GM21619 (cell line): Measurements from ENCODE around the gene HOXC9.

ENCODE experiments used
- ATAC-seq: cut with Tn5 transposase; IDR thresholded peaks from one replicate; pipeline ENCODE4 v1.9.1; 2021; ENCODE audit not compliant: unreplicated experiment

The HOXC9 gene

GRCh38 chr12:54011665-54012532 lies 11.9 kb downstream of the HOXC9 start:
- no peak for ATAC-seq

- ATAC-seq, result no peak
These were observed 12.9 kb downstream of the HOXC9 start for GRCh38 chr12:54012631-54013409.

- ATAC-seq, result no peak
These were observed 14.5 kb downstream of the HOXC9 start for GRCh38 chr12:54014377-54015017.

GRCh38 chr12:54015018-54015931 lies 15.3 kb downstream of the HOXC9 start:
- no peak for ATAC-seq

- no peak for ATAC-seq
These were observed 16.1 kb downstream of the HOXC9 start for GRCh38 chr12:54016051-54016450.

GRCh38 chr12:54016478-54016964 lies 16.6 kb downstream of the HOXC9 start:
- no peak for ATAC-seq

GRCh38 chr12:54017027-54017788 lies 17.2 kb downstream of the HOXC9 start:
- ATAC-seq, result peak; percentile 19

DNA sequence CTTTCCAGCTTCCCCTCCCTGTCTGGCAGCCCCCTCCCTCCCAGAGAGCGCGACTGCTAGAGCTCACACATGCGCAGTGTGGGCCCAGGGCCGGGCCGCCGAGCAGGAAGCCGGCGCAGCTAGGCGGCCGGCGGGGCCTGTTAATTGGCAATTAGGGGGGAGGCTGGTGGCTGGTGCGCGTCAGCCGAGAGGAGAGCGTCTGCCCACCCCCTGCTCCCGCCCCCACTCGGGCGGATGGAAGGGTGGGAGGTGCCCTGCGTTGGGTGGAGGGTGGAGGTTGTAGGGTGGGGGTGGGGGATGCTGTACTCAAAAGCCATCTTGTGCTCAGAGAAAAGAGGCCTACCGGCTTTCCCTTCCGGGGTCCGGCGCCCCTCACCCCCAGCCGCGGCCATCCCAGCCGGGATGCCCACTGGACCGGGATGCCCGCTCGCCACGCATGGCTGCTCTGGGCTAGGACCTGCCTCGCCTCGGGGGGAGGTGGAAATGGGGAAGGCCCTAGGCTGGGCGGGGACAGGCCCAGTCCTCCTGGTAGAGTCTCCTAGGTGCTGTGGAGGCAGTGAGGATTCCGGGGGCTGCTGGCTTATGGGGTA lies 18.0 kb downstream of the HOXC9 start:
- peak; percentile 67 for ATAC-seq

DNA sequence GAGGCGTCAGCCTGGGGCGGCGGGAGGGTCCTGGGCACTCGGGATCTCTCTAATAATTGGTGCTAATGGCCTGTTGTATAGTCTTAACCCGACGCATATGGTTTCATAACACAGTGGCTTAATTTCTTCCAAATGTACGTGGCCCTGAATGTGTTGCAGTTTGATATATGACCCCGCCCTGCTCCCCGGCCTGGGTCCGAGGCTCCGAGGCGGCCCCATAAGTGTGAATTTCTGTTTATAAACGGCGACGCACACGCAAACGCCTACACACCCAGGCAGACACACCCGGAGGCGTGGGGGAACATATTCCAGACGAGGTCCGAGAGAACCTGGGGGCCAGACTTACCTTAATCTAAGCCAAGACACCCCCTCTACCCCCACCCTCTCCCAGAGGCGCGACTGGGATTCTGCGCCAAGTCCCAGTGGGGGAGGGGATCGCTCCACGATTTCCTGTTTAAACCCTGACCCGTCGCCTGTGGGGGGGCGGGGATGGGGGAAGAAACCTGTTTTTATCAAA lies 18.6 kb downstream of the HOXC9 start:
- no peak for ATAC-seq

- no peak for ATAC-seq
These were observed 19.3 kb downstream of the HOXC9 start for GRCh38 chr12:54019091-54019811.

GRCh38 chr12:54019924-54020590 lies 20.1 kb downstream of the HOXC9 start:
- ATAC-seq, result no peak

- ATAC-seq, result no peak
These were observed 20.8 kb downstream of the HOXC9 start for GRCh38 chr12:54020591-54021405.

- no peak for ATAC-seq
These were observed 21.6 kb downstream of the HOXC9 start for GRCh38 chr12:54021432-54022013.

DNA sequence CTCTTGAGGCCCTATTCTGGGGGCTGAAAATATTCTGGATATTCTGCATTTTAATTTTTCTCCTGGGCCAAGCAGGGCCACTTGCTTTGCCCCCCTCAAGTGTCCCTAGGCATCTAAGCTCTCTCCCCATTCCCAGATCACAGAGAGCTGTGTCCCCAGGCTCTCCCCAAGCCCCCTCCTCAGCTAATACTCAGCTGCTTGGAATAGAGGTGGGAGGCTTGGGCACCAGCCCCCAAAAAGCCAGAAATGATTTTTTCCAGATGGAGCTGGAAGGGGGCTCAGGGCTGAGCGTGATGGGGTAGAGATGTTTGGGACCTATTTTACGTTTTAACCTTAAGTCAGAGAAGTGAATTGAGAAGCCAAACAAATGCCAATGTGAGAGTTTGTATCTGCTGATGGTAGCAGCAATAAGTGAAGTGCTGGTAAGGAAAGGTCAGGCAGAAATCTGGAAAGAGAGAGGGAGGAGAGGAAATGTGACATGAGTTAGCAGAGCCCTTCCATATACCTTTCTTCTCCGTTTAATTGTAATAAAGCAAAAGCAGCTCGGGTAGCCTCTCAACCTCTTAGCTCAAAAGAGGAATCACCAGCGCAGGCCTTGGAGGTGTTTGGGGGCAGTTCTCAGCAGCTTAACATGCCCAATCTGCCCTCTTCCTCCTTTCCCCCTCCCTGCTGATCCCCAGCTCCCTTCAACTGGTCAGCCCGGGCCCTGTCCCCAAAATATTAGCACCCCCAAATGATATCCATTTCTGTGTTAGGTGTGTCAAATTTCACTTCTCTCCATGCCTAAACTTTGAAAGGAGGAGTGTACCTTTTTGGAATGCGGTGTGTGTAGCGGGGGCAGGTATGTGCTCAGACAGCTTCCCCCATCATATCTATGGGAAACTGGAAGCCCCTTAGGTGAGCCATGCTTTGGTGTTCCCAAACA lies 23.3 kb downstream of the HOXC9 start:
- no peak for ATAC-seq

- no peak for ATAC-seq
These were observed 24.2 kb downstream of the HOXC9 start for GRCh38 chr12:54024127-54024526.
